Spinal cord (tissue), 10 donors: ENCODE data around the gene HDHD3. TPM values are rescaled to one million over a fixed set of nuclear protein-coding genes. Genes with fewer than 3 reads are reported as not detected.
"Not testable (repeated sequence)": the region's sequence is repeated elsewhere in the genome, so short reads cannot be mapped to it uniquely, and the experiment has no call there.

Experiments
- DNase-seq, 6 donors: peaks; one replicate each; pipeline versions ENCODE4 v3.0.0 to v3.0.0-alpha.2; 2013 to 2015; ENCODE audit warnings: low spot score in 6 of 6, low read depth in 4 of 6
- H3K27ac ChIP-seq: one replicate; pipeline ENCODE4 v1.5.1; 2013; ENCODE audit warnings: low read depth, low read length, control low read depth
- H3K27me3 ChIP-seq: one replicate; pipeline ENCODE4 v1.6.1; 2013; ENCODE audit warnings: low read length; ENCODE audit not compliant: control insufficient read depth, insufficient read depth
- H3K36me3 ChIP-seq: one replicate; pipeline ENCODE4 v1.6.1; 2013; ENCODE audit warnings: low read length; ENCODE audit not compliant: control insufficient read depth, insufficient read depth
- H3K4me1 ChIP-seq: one replicate; pipeline ENCODE4 v1.6.1; 2013; ENCODE audit warnings: low read length; ENCODE audit not compliant: control insufficient read depth, insufficient read depth
- H3K4me3 ChIP-seq: one replicate; pipeline ENCODE4 v1.5.1; 2013; ENCODE audit warnings: low read depth, low read length, control low read depth
- H3K9me3 ChIP-seq: one replicate; pipeline ENCODE4 v1.6.1; 2013; ENCODE audit warnings: low read length; ENCODE audit not compliant: control insufficient read depth, insufficient read depth
- WGBS: methylation state at CpG from one replicate; pipeline ENCODE4 v1.1.5; 2013; ENCODE audit warnings: missing lambda C conversion rate; ENCODE audit not compliant: insufficient coverage; 5-methylcytosine and 5-hydroxymethylcytosine counted together
- polyA plus RNA-seq, 2 donors: library from polyadenylated mRNA; unstranded; fragments of 120-200 nt; gene quantifications; one replicate each; pipeline ENCODE4 v1.2.1, GENCODE V29; 2013; ENCODE audit not compliant: insufficient read length in 2 of 2
- total RNA-seq, 2 donors: library from RNA; depleted of rRNA in 1 of 2; stranded (reverse); fragments of 120-200 nt in 1 of 2; fragments of >200 nt in 1 of 2; gene quantifications; one replicate each; pipeline versions ENCODE4 v1.2.3 to v1.2.4, GENCODE V29; 2013 to 2014
- donor health status: healthy.

Gene HDHD3
- total and polyA plus RNA-seq, 4 donors: 9.6 to 15.4 (median 13.8) TPM

- H3K27ac ChIP-seq: no peak overlapping the region
- H3K36me3 ChIP-seq: peaks cover 81% of the 10 kb centered on the region
- H3K27me3 ChIP-seq: no peaks in the 10 kb centered on the region
- DNase-seq: no peak
- 98% methylated on average over 5 of the region's 7 CpGs for WGBS
- H3K4me3 ChIP-seq: no peak overlapping the region
- H3K4me1 ChIP-seq: no peaks in the 10 kb centered on the region
- no peaks in the 10 kb centered on the region for H3K9me3 ChIP-seq
These were observed 15.1 kb upstream of the HDHD3 start for GRCh38 chr9:113391917-113392316.

- Histone ChIP-seq H3K36me3 (peaks cover 72% of the 10 kb centered on the region), H3K9me3 (no peaks in the 10 kb centered on the region), H3K4me3 (no peak overlapping the region), H3K4me1 (no peaks in the 10 kb centered on the region), H3K27ac (no peak overlapping the region), H3K27me3 (no peaks in the 10 kb centered on the region)
- 95% methylated on average over 17 of the region's 17 CpGs for WGBS
- no peak for DNase-seq
These were observed 13.6 kb upstream of the HDHD3 start for GRCh38 chr9:113390192-113390960.

GRCh38 chr9:113389451-113389850 is 12.7 kb upstream of the HDHD3 start:
- Histone ChIP-seq H3K9me3 (no peaks in the 10 kb centered on the region), H3K4me3 (no peak overlapping the region), H3K27ac (no peak overlapping the region), H3K36me3 (peaks cover 70% of the 10 kb centered on the region), H3K4me1 (no peaks in the 10 kb centered on the region), H3K27me3 (no peaks in the 10 kb centered on the region)
- no peak for DNase-seq
- 87% methylated on average over 9 of the region's 11 CpGs for WGBS

GRCh38 chr9:113388833-113389232 is 12.0 kb upstream of the HDHD3 start:
- no peaks in the 10 kb centered on the region for H3K4me1 ChIP-seq
- no peak overlapping the region for H3K27ac ChIP-seq
- no peaks in the 10 kb centered on the region for H3K9me3 ChIP-seq
- no peak overlapping the region for H3K4me3 ChIP-seq
- H3K36me3 ChIP-seq: peaks cover 65% of the 10 kb centered on the region
- WGBS: 96% methylated on average over 9 of the region's 13 CpGs
- no peak for DNase-seq
- no peaks in the 10 kb centered on the region for H3K27me3 ChIP-seq

GRCh38 chr9:113387560-113388230 is 10.9 kb upstream of the HDHD3 start:
- Histone ChIP-seq H3K36me3 (peaks cover 57% of the 10 kb centered on the region), H3K4me3 (no peak overlapping the region), H3K4me1 (no peaks in the 10 kb centered on the region), H3K27me3 (no peaks in the 10 kb centered on the region), H3K9me3 (no peaks in the 10 kb centered on the region), H3K27ac (no peak overlapping the region)
- 65% methylated on average over 9 of the region's 9 CpGs for WGBS
- DNase-seq: no peak

- Histone ChIP-seq H3K4me1 (no peaks in the 10 kb centered on the region), H3K4me3 (no peak overlapping the region), H3K27ac (no peak overlapping the region), H3K27me3 (no peaks in the 10 kb centered on the region), H3K9me3 (no peaks in the 10 kb centered on the region), H3K36me3 (peaks cover 49% of the 10 kb centered on the region)
- 95% methylated on average over 4 of the region's 4 CpGs for WGBS
- DNase-seq: no peak
These were observed 10.0 kb upstream of the HDHD3 start for GRCh38 chr9:113386571-113387393.

- Histone ChIP-seq H3K4me1 (peaks cover 4% of the 10 kb centered on the region), H3K4me3 (no peak overlapping the region), H3K36me3 (peaks cover 1% of the 10 kb centered on the region), H3K27ac (no peak overlapping the region), H3K27me3 (no peaks in the 10 kb centered on the region), H3K9me3 (no peaks in the 10 kb centered on the region)
- WGBS: 88% methylated on average over 8 of the region's 8 CpGs
- no peak for DNase-seq
These were observed 5.2 kb upstream of the HDHD3 start for GRCh38 chr9:113381909-113382411.

- not testable (repeated sequence) for DNase-seq, H3K27me3 ChIP-seq, H3K27ac ChIP-seq, H3K36me3 ChIP-seq, H3K4me1 ChIP-seq, H3K9me3 ChIP-seq, H3K4me3 ChIP-seq
- WGBS: 78% methylated on average over 1 of the region's 7 CpGs
These were observed 4.7 kb upstream of the HDHD3 start for GRCh38 chr9:113381441-113381840.

- Histone ChIP-seq H3K36me3 (no peaks in the 10 kb centered on the region), H3K4me3 (no peak overlapping the region), H3K4me1 (peaks cover 12% of the 10 kb centered on the region), H3K27me3 (no peaks in the 10 kb centered on the region), H3K9me3 (no peaks in the 10 kb centered on the region), H3K27ac (no peak overlapping the region)
- no peak for DNase-seq
- no CpG with 5 or more reads among the region's 1 CpG for WGBS
These were observed 4.1 kb upstream of the HDHD3 start for GRCh38 chr9:113380869-113381378.
